RPMI8226 (cell line): Measurements from ENCODE around the gene ACBD5.

Experiments
- DNase-seq: peaks from one replicate; pipeline ENCODE4 v3.0.0-alpha.2; 2015

Gene ACBD5

GRCh38 chr10:27150261-27150660 lies 90.3 kb downstream of the ACBD5 start:
- no peak for DNase-seq

GRCh38 chr10:27147701-27148100 lies 92.9 kb downstream of the ACBD5 start:
- DNase-seq, result no peak

- no peak for DNase-seq
Measured at GRCh38 chr10:27145937-27146336, 94.7 kb downstream of the ACBD5 start.
